Left forelimb (tissue), 1 donor: ENCODE measurements around the gene ERBB4.

ENCODE experiments used
- DNase-seq: peaks from one replicate; pipeline ENCODE4 v3.0.0-alpha.2; 2018; ENCODE audit warnings: low spot score

The ERBB4 gene

GRCh38 chr2:211996857-211997256 lies 541.7 kb downstream of the ERBB4 start:
- DNase-seq = no peak

- DNase-seq = no peak
Measured at GRCh38 chr2:211994806-211995205, 543.8 kb downstream of the ERBB4 start.

DNA sequence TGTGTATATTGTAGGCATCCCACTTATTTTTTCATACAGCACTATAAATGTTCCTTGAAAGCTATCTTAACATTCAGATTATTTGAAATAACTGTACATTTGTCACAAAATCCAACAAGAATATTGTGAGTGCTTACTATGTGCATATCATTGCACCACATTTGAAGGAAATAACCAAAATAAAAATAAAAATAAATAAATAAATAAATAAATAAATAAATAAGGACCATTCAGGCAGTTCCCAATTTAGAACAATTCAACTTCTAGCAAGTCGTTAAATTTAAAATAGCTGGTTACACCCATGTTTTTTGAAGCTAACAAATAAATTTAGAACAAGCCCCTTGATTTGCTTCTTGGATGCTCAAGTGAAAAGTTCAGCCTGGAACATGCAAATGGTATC lies 548.3 kb downstream of the ERBB4 start:
- no peak for DNase-seq

DNA sequence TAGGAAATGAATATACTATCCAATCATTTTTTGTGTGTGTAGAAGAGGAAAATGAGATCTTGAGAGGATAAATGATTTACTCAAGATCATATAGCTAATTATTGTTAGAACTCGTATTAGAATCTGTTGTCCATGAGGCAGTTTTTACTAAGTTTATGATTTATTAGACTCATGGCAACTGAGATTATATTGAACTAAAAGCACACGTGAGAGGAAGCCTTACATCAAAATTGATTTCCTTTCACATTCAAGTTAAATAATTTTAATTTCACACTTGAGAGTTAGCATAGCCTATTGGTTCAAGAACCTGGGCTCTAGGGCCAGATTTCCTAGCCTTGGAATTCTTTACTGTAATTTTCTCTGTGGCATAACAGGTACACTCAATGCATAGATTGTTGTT lies 552.3 kb downstream of the ERBB4 start:
- DNase-seq = no peak

GRCh38 chr2:211985393-211985792 lies 553.2 kb downstream of the ERBB4 start:
- no peak for DNase-seq

GRCh38 chr2:211982162-211982561 lies 556.4 kb downstream of the ERBB4 start:
- DNase-seq = no peak

GRCh38 chr2:211981451-211981850 lies 557.2 kb downstream of the ERBB4 start:
- no peak for DNase-seq

- no peak for DNase-seq
Measured at GRCh38 chr2:211976076-211976475, 562.5 kb downstream of the ERBB4 start.

DNA sequence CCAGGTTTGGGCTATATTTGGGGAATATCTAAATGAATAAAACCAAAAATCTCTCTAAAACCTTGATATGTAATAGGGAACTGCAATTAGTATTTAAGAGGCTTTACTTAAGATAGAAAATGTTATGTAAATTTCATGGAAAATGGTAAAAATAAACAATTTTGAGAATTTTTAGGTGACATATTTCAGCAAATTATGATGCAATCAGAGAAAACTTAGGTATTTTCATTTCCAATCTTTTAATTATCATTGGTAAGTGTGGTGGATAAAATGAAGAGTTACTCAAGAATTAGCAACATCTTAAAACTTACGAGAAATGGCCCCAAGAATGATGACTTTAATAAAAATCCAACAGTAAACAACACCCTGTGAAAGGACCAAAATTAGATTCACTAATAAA lies 571.4 kb downstream of the ERBB4 start:
- no peak for DNase-seq

GRCh38 chr2:211963969-211964368 lies 574.6 kb downstream of the ERBB4 start:
- DNase-seq = no peak

GRCh38 chr2:211957799-211958198 lies 580.8 kb downstream of the ERBB4 start:
- DNase-seq = no peak

DNA sequence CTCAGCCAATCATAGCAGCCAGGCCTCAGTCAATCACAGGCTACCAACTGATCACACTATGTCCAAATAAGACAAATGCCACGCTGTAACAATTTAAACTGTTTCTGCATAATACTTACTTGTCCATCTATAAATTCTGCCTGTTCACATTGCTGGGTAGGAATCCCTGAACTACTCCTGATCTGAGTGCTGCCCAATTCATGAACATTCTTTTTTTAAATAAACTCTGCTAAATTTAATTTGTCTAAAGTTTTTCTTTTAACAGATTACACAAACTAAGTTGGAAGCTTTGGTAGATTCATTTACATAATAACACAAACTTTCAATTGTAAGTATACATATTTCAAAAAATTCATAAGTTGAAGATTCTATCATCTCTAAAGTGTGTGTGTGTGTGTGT lies 583.0 kb downstream of the ERBB4 start:
- DNase-seq = no peak

DNA sequence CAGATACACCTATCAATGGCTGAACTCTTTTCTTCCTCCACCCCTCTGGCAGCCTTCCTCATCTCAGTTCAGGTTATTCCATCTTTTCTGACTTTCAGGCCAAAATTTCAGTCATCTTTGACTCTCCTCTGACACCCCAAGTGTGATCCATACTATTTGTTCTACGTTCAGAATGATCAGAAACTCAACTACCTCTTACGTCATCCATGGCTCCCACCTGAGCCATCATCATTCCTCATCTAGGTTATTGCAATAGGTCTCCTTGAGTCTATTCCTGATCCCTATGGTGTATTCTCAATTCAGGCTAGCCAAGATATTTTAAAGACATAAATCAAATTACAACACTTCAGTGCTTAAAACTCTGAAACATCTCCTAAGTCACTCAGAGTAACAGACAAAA lies 589.7 kb downstream of the ERBB4 start:
- no peak for DNase-seq

DNA sequence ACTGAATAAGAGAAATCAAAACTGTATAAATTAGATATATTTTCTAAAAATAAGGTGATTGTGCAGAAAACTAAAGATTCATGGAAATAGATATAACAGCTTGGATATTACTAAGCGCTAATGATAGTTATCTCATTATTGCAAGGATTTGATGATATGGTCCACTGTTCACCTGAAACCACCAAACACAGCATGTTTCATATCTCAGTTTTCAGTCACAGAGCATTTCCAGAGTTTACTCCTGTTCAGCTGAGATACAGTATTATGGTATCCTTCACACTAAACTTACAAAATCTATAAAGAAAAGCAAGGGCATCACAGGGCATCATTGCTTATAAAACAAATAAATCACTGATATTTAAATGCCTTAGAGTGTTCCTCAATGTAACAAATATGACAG lies 591.6 kb downstream of the ERBB4 start:
- no peak for DNase-seq

DNA sequence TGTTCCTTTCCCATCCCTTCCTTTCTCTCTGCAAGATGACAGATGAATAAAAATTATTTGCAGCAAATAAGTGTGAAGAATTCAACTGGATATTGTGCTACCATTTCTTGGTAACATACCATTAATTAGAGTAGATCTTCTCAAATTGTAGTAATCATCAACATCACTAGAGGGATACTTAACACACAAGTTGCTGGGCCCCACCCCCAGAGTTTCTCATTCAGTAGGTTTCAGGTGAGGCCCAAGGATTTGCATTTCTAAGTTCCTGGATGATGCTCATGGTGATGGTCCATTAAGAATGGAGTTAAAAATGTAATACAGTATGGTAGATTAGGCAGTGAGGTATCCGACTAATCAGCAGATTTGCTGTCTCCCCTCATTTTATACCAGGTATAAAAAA lies 594.0 kb downstream of the ERBB4 start:
- no peak for DNase-seq

- DNase-seq = no peak
Measured at GRCh38 chr2:211942153-211942552, 596.4 kb downstream of the ERBB4 start.

- no peak for DNase-seq
Measured at GRCh38 chr2:211941216-211941747, 597.3 kb downstream of the ERBB4 start.

DNA sequence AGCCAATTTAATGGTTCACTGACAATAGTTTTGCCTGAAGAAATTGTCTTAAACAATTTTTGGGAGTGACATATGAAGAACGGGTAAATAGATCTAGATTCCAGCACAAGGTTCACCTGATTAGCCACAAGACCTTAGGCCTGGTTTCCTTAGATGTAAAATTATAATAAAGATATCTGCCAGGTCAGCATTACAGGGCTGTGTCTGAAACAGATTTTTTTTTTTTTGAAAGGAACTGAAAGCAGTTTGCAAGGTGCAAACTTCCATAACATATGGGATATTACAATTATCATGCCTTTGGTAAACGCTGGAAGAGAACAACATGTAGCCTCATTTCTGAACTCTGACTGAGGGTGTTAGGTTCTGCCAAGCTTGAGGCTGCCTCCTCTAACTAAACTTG lies 599.4 kb downstream of the ERBB4 start:
- no peak for DNase-seq

DNA sequence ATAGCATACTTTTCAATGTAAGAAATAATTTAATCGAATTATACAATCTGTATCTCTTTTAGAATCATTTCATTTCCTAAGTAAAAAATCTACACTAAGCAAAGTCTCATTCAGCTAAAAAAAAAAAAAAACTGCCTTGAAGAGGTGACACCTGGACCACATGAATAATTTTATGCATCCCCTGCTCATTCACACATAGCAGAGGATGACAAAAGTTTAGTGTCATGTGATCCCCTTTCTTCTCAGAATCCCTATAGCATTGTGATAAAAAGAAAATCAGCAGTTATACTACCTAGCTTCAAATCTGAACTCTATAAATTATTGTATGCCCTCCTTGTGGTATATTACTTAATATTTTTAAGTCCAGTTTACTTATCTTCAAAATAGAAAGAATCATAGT lies 603.8 kb downstream of the ERBB4 start:
- no peak for DNase-seq

DNA sequence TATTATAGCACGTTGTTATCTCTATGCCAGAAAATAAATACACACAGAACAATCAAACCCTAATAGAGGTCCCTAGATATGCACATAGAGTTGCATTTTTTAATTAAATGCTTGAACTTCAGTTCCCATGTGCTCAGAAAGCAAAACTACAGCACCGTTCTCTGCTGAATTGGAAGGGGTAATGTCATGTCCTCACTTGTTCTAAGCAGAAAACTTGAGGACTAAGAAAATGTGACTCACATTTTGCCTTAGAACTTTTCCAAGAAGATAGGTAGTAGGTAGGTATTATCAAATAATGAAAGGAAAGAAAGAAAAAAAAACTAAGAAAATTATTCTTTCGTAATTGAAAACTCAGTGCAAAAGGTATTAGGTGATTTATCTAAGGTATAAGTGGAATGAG lies 607.3 kb downstream of the ERBB4 start:
- no peak for DNase-seq

DNA sequence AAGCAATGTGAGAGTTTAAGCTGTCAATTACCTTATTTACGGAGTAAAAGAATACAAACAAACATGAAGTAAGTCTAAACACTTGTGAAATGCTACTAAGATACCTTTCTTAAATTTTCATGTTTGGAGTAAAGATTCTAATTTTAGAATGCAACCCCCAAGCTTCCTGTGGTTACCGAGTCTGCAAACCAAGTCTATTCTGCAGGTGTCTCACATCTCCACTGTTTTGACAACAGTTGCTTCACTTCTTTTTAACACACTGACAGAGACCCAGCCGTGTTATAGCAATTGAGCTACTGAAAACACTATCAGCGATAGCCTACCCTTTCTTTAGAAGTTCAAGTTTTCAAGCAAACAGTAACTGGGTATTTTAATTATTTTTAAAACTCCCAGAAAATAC lies 608.3 kb downstream of the ERBB4 start:
- DNase-seq = no peak

DNA sequence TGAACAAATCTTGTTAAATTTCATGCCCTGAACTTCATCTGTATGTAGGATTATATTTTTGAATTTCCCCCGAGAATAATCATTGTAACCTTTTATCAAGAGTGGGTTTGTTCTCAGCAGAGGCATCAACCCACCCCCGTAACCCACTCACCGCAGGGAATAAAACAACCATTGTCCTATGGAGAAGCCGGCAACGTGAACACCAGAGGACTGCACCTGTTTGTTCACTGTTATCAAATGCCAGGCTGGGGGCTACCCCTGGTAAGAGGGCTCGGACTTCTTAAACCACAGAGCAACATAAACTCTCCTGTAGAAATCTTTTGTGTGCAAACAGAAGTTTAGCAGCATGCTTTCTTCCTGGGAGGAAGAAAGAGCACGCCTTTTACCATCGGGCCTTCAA lies 610.4 kb downstream of the ERBB4 start:
- no peak for DNase-seq

GRCh38 chr2:211923019-211923418 lies 615.6 kb downstream of the ERBB4 start:
- DNase-seq = no peak

GRCh38 chr2:211903961-211904360 lies 634.6 kb downstream of the ERBB4 start:
- DNase-seq = no peak
